Spinal cord (tissue), 10 donors: ENCODE data around the gene RNF180. TPM values are rescaled to one million over a fixed set of nuclear protein-coding genes. Genes with fewer than 3 reads are reported as not detected.
"Not testable (repeated sequence)": the region's sequence is repeated elsewhere in the genome, so short reads cannot be mapped to it uniquely, and the experiment has no call there.

Source experiments
- DNase-seq, 6 donors: peaks; one replicate each; pipeline versions ENCODE4 v3.0.0 to v3.0.0-alpha.2; 2013 to 2015; ENCODE audit warnings: low spot score in 6 of 6, low read depth in 4 of 6
- H3K27ac ChIP-seq: one replicate; pipeline ENCODE4 v1.5.1; 2013; ENCODE audit warnings: low read depth, low read length, control low read depth
- H3K27me3 ChIP-seq: one replicate; pipeline ENCODE4 v1.6.1; 2013; ENCODE audit warnings: low read length; ENCODE audit not compliant: control insufficient read depth, insufficient read depth
- H3K36me3 ChIP-seq: one replicate; pipeline ENCODE4 v1.6.1; 2013; ENCODE audit warnings: low read length; ENCODE audit not compliant: control insufficient read depth, insufficient read depth
- H3K4me1 ChIP-seq: one replicate; pipeline ENCODE4 v1.6.1; 2013; ENCODE audit warnings: low read length; ENCODE audit not compliant: control insufficient read depth, insufficient read depth
- H3K4me3 ChIP-seq: one replicate; pipeline ENCODE4 v1.5.1; 2013; ENCODE audit warnings: low read depth, low read length, control low read depth
- H3K9me3 ChIP-seq: one replicate; pipeline ENCODE4 v1.6.1; 2013; ENCODE audit warnings: low read length; ENCODE audit not compliant: control insufficient read depth, insufficient read depth
- WGBS: methylation state at CpG from one replicate; pipeline ENCODE4 v1.1.5; 2013; ENCODE audit warnings: missing lambda C conversion rate; ENCODE audit not compliant: insufficient coverage; 5-methylcytosine and 5-hydroxymethylcytosine counted together
- polyA plus RNA-seq, 2 donors: library from polyadenylated mRNA; unstranded; fragments of 120-200 nt; gene quantifications; one replicate each; pipeline ENCODE4 v1.2.1, GENCODE V29; 2013; ENCODE audit not compliant: insufficient read length in 2 of 2
- total RNA-seq, 2 donors: library from RNA; depleted of rRNA in 1 of 2; stranded (reverse); fragments of 120-200 nt in 1 of 2; fragments of >200 nt in 1 of 2; gene quantifications; one replicate each; pipeline versions ENCODE4 v1.2.3 to v1.2.4, GENCODE V29; 2013 to 2014
- donor health status: healthy.

Gene RNF180
- total and polyA plus RNA-seq, 4 donors, result 10.0 to 39.4 (median 18.0) TPM

- WGBS, result no CpG with 5 or more reads among the region's 1 CpG
- H3K27me3 ChIP-seq, result no peaks in the 10 kb centered on the region
Measured at GRCh38 chr5:64397552-64397951, 231.9 kb downstream of the RNF180 start.

GRCh38 chr5:64398735-64399134 is 233.1 kb downstream of the RNF180 start:
- H3K4me1 ChIP-seq, result not testable (repeated sequence)
- no CpG with 5 or more reads among the region's 5 CpGs for WGBS

More at GRCh38 chr5:64397552-64397951, 231.9 kb downstream of the RNF180 start:
- Histone ChIP-seq H3K4me1 (no peaks in the 10 kb centered on the region), H3K9me3 (peaks cover 4% of the 10 kb centered on the region), H3K36me3 (no peaks in the 10 kb centered on the region), H3K4me3 (no peak overlapping the region), H3K27ac (no peak overlapping the region)
- no peak for DNase-seq

GRCh38 chr5:64407103-64407825 is 241.6 kb downstream of the RNF180 start:
- H3K27me3 ChIP-seq, H3K4me3 ChIP-seq, H3K36me3 ChIP-seq, H3K4me1 ChIP-seq, H3K9me3 ChIP-seq, DNase-seq, H3K27ac ChIP-seq: not testable (repeated sequence)
- WGBS, result 72% methylated on average over 5 of the region's 5 CpGs

More at GRCh38 chr5:64398735-64399134, 233.1 kb downstream of the RNF180 start:
- H3K36me3 ChIP-seq, DNase-seq, H3K27ac ChIP-seq, H3K4me3 ChIP-seq, H3K27me3 ChIP-seq, H3K9me3 ChIP-seq: not testable (repeated sequence)

GRCh38 chr5:64417390-64417789 is 251.7 kb downstream of the RNF180 start:
- Histone ChIP-seq H3K9me3 (no peaks in the 10 kb centered on the region), H3K27me3 (no peaks in the 10 kb centered on the region), H3K36me3 (no peaks in the 10 kb centered on the region), H3K4me1 (no peaks in the 10 kb centered on the region), H3K27ac (no peak overlapping the region), H3K4me3 (no peak overlapping the region)
- peak in 1 of 6 donors; percentile 0 for DNase-seq
- 47% methylated on average over 2 of the region's 4 CpGs for WGBS

- Histone ChIP-seq H3K9me3 (peaks cover under 1% of the 10 kb centered on the region), H3K27ac (no peak overlapping the region), H3K36me3 (no peaks in the 10 kb centered on the region), H3K4me1 (no peaks in the 10 kb centered on the region), H3K27me3 (no peaks in the 10 kb centered on the region), H3K4me3 (no peak overlapping the region)
- no CpG with 5 or more reads among the region's 2 CpGs for WGBS
- DNase-seq, result no peak
Measured at GRCh38 chr5:64418013-64418412, 252.4 kb downstream of the RNF180 start.

Other genes with a start within 250 kb of the RNF180 start
- gene HTR1A, start 203.4 kb upstream of the RNF180 start, total RNA-seq, result 1 to 10 TPM in 1 of 2 donors, under 1 TPM in 1; 0.99 to 3.2 TPM
- gene HTR1A, start 203.4 kb upstream of the RNF180 start, polyA plus RNA-seq, result 1 to 10 TPM; 4.5 to 6.4 TPM